Measurements from ENCODE around the gene MBNL1.

DNA sequence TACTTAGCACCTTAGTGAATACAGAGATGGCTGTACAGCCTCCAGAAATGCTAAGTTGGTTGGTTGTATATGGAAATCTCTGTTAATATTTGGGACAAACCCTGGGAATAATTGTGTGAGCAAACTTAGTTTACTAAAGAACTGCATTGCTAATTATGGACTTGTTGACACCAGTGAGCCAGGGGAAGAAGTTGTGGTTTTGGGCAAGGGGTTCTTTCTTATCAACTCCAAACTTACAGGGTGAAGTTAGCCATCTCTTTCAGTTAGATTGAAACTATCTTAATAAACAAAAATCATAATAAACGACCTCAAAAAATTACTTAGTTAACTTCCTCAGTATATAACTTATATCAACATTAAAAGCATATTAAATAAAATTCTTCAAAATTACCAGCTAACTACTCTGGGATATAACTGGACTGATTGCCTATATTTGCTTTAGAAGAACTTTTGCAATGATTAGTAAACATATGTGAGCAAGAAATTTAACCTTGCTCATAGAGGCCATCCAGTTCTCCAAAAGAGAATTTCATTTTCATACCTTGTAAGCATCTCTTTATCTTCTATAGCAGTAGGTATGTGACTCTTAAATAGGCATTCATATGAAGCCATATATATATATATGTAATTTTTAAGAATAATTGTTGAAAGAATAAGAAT lies 24.7 kb downstream of the MBNL1 start:
- TF ChIP-seq EZH2 (IDR thresholded peaks at IDR 0.05) = no peak
- no peak for TF ChIP-seq POLR2AphosphoS5 (IDR thresholded peaks at IDR 0.05; ENCODE audit: borderline replicate concordance, low read depth, low read length)
- no peak for TF ChIP-seq FOXP2 (optimal IDR thresholded peaks at IDR 0.05; ENCODE audit: control extremely low read depth, extremely low read length, insufficient read depth)
